A673 (cell line): Measurements from ENCODE around the gene UFC1.

Experiments used
- CTCF ChIP-seq: fragments of 300-800, 200-600 bp; sonication (generic); conservative IDR thresholded peaks from 2 replicates; pipeline ENCODE4 v1.5.1; 2017; ENCODE audit warnings: low read depth, mild to moderate bottlenecking, antibody characterized with exemption, low read length, moderate library complexity, mixed read lengths
- EZH2 ChIP-seq: fragments of 200-600 bp; sonication (generic); IDR thresholded peaks from 2 replicates; pipeline ENCODE4 v1.6.1; 2017; ENCODE audit warnings: borderline replicate concordance, low read depth, mild to moderate bottlenecking, mixed read lengths, antibody characterized with exemption, low read length; ENCODE audit not compliant: poor library complexity, severe bottlenecking

- TF ChIP-seq CTCF (no peak), EZH2 (no peak)
Measured at GRCh38 chr1:161131523-161132409, 22.0 kb upstream of the UFC1 start.
